H1 (cell line): ENCODE data around the gene TEKT5. TPM values are rescaled to one million over a fixed set of nuclear protein-coding genes. Genes with fewer than 3 reads are reported as not detected.

Source experiments
- ASH2L ChIP-seq: fragments of 200-600, 300-600 bp; sonication (generic); IDR thresholded peaks from one replicate; pipeline ENCODE4 v1.7.1; 2017; ENCODE audit warnings: low read length
- BACH1 ChIP-seq: IDR thresholded peaks from 2 replicates; pipeline ENCODE4 v1.6.1; 2012; ENCODE audit warnings: low read length, improper control_type of control experiment
- BCL11A ChIP-seq, 2 experiments: IDR thresholded peaks; one replicate each; pipeline ENCODE4 v1.6.1; 2011; ENCODE audit warnings: low read depth in 2 of 2, low read length in 2 of 2, mild to moderate bottlenecking in 2 of 2
- CBX8 ChIP-seq: fragments of 300-800, 300-1000 bp; sonication (generic); IDR thresholded peaks from 2 replicates; pipeline ENCODE4 v1.7.1; 2016; ENCODE audit warnings: low read depth, low read length, borderline replicate concordance
- CHD1 ChIP-seq: IDR thresholded peaks from 2 replicates; pipeline ENCODE4 v1.6.1; 2012; ENCODE audit warnings: low read depth, low read length, improper control_type of control experiment
- CREB1 ChIP-seq: IDR thresholded peaks from 2 replicates; pipeline ENCODE4 v1.6.1; 2012; ENCODE audit warnings: inconsistent platforms
- CTBP2 ChIP-seq: IDR thresholded peaks from 2 replicates; pipeline ENCODE4 v1.7.0; 2011; ENCODE audit warnings: borderline replicate concordance, mild to moderate bottlenecking, moderate library complexity, mixed read lengths, low read length; ENCODE audit not compliant: insufficient read depth, insufficient read length
- CTCF ChIP-seq, 3 experiments: IDR thresholded peaks; 1 replicate in 2 of 3; 2 replicates in 1 of 3; pipeline versions ENCODE4 v1.5.1 to v1.6.1; 2011; ENCODE audit warnings: low read length in 3 of 3, mild to moderate bottlenecking in 3 of 3, inconsistent platforms in 2 of 3, low read depth in 1 of 3, moderate library complexity in 1 of 3; ENCODE audit not compliant: insufficient read depth in 1 of 3; ENCODE audit errors: control extremely low read depth in 1 of 3
- E2F6 ChIP-seq: IDR thresholded peaks from 2 replicates; pipeline ENCODE4 v1.6.1; 2012; ENCODE audit warnings: inconsistent platforms
- EZH2 ChIP-seq: fragments of 200-600 bp; sonication (generic); IDR thresholded peaks from 2 replicates; pipeline ENCODE4 v1.7.1; 2012; ENCODE audit warnings: low read depth, mild to moderate bottlenecking, moderate library complexity, low read length, inconsistent platforms; ENCODE audit not compliant: severe bottlenecking
- HDAC2 ChIP-seq, 2 experiments: fragments of 300-600 bp in 1 of 2; sonication (generic) in 1 of 2; IDR thresholded peaks; 2 replicates each; pipeline ENCODE4 v1.6.1; 2011 to 2012; ENCODE audit warnings: low read depth in 2 of 2, low read length in 2 of 2, mild to moderate bottlenecking in 2 of 2, moderate library complexity in 2 of 2, borderline replicate concordance in 1 of 2, inconsistent platforms in 1 of 2
- KDM4A ChIP-seq: IDR thresholded peaks from one replicate; pipeline ENCODE4 v1.7.1; 2012; ENCODE audit warnings: low read depth, mild to moderate bottlenecking, moderate library complexity, low read length, inconsistent platforms; ENCODE audit not compliant: severe bottlenecking
- NRF1 ChIP-seq: IDR thresholded peaks from 2 replicates; pipeline ENCODE4 v1.6.1; 2011; ENCODE audit warnings: mild to moderate bottlenecking, low read depth, low read length, improper control_type of control experiment
- RAD21 ChIP-seq, 2 experiments: IDR thresholded peaks in 1 of 2; conservative IDR thresholded peaks in 1 of 2; 2 replicates each; pipeline ENCODE4 v1.6.1; 2011; ENCODE audit warnings: low read depth in 2 of 2, low read length in 2 of 2, improper control_type of control experiment in 1 of 2, inconsistent platforms in 1 of 2, mild to moderate bottlenecking in 1 of 2, moderate library complexity in 1 of 2
- SIRT6 ChIP-seq: IDR thresholded peaks from one replicate; pipeline ENCODE4 v1.7.1; 2012; ENCODE audit warnings: low read length, inconsistent platforms
- SIX5 ChIP-seq: IDR thresholded peaks from 2 replicates; pipeline ENCODE4 v1.6.1; 2011; ENCODE audit warnings: mild to moderate bottlenecking, low read depth, low read length
- TAF1 ChIP-seq: IDR thresholded peaks from 2 replicates; pipeline ENCODE4 v1.6.1; 2011; ENCODE audit warnings: mild to moderate bottlenecking, low read depth, low read length
- TCF12 ChIP-seq: IDR thresholded peaks from 2 replicates; pipeline ENCODE4 v1.6.1; 2011; ENCODE audit warnings: low read depth, mild to moderate bottlenecking, low read length
- polyA plus RNA-seq, 7 experiments: library from polyadenylated mRNA; depleted of rRNA in 3 of 7; stranded (reverse) in 5 of 7; unstranded in 2 of 7; fragments of >200 nt in 5 of 7; fragments of 200-250 nt in 2 of 7; gene quantifications; 1 replicate in 5 of 7; 2 replicates in 1 of 7; 4 replicates in 1 of 7; pipeline versions ENCODE4 v1.2.1 to v1.2.3, GENCODE V29; 2011 to 2013; ENCODE audit warnings: missing spikeins in 2 of 7, mixed read lengths in 2 of 7
- total RNA-seq: library from RNA; stranded (reverse); fragmentation: NEBNext Ultra II Directional; extraction: Animal tissue kit (Norgen Biotek cat#: 25700); gene quantifications from 2 replicates; pipeline ENCODE4 v1.2.1, GENCODE V29; 2021
- TF ChIP-seq, protein P1 (sequence below): IDR thresholded peaks from 2 replicates; pipeline ENCODE4 v1.6.1; 2012; ENCODE audit warnings: inconsistent platforms
- TF ChIP-seq, protein P2 (sequence below): IDR thresholded peaks from 2 replicates; pipeline ENCODE4 v1.6.1; 2011; ENCODE audit warnings: low read depth, mild to moderate bottlenecking, low read length; ENCODE audit not compliant: insufficient read depth

Gene TEKT5
- total and polyA plus RNA-seq, 2 of the 8 experiments (the other 6 are each of a cell fraction or from before 2014, with no cell fraction given), result 0.95 TPM; not detected in 1

- no peak for TF ChIP-seq SIX5
- peak; percentile 74 for TF ChIP-seq KDM4A
- TF ChIP-seq ASH2L, result no peak
- TF ChIP-seq SIRT6, result no peak
- TF ChIP-seq RAD21 (IDR thresholded peaks at IDR 0.05 in 1 of 2, conservative IDR thresholded peaks at IDR 0.05 in 1 of 2; ENCODE audit: low read depth in 2 of 2, low read length in 2 of 2), result no peak
- TF ChIP-seq, protein P1, sequence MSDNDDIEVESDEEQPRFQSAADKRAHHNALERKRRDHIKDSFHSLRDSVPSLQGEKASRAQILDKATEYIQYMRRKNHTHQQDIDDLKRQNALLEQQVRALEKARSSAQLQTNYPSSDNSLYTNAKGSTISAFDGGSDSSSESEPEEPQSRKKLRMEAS, result 0 out of 2 replicates have a peak, but pooled peaks have one; percentile 20
- TF ChIP-seq TAF1, result no peak
- no peak for TF ChIP-seq EZH2
- no peak for TF ChIP-seq CTBP2
- TF ChIP-seq CHD1, result no peak
- no peak for TF ChIP-seq E2F6
- TF ChIP-seq BCL11A (IDR thresholded peaks at IDR 0.05; ENCODE audit: low read depth in 2 of 2, low read length in 2 of 2), result no peak
- TF ChIP-seq CTCF (IDR thresholded peaks at IDR 0.05; ENCODE audit: control extremely low read depth in 1 of 3, insufficient read depth in 1 of 3, low read depth in 1 of 3, low read length in 3 of 3), result no peak
- peak; percentile 23; the same call in 1 of the 2 replicates for TF ChIP-seq NRF1
- TF ChIP-seq, protein P2, sequence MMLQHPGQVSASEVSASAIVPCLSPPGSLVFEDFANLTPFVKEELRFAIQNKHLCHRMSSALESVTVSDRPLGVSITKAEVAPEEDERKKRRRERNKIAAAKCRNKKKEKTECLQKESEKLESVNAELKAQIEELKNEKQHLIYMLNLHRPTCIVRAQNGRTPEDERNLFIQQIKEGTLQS, result no peak
- no peak for TF ChIP-seq TCF12
- TF ChIP-seq HDAC2 (IDR thresholded peaks at IDR 0.05; ENCODE audit: borderline replicate concordance in 1 of 2, low read depth in 2 of 2, low read length in 2 of 2), result no peak
- TF ChIP-seq CBX8, result no peak
- TF ChIP-seq BACH1, result no peak
- TF ChIP-seq CREB1, result peak; percentile 92
Measured at GRCh38 chr16:10619271-10619849, 75.4 kb downstream of the TEKT5 start (continued).
